GM19463 (cell line): ENCODE measurements around the gene MYPOP.
"Not testable (repeated sequence)": the region's sequence is repeated elsewhere in the genome, so short reads cannot be mapped to it uniquely, and the experiment has no call there.

Source experiments
- ATAC-seq: cut with Tn5 transposase; IDR thresholded peaks from one replicate; pipeline ENCODE4 v1.9.1; 2021; ENCODE audit warnings: mild to moderate bottlenecking, moderate library complexity; ENCODE audit not compliant: unreplicated experiment

MYPOP gene

GRCh38 chr19:45884682-45885555, 17.5 kb downstream of the MYPOP start:
- no peak for ATAC-seq

- ATAC-seq: no peak
Measured at GRCh38 chr19:45883881-45884681, 18.3 kb downstream of the MYPOP start.

GRCh38 chr19:45883586-45883880, 18.9 kb downstream of the MYPOP start:
- no peak for ATAC-seq

GRCh38 chr19:45882652-45883585, 19.5 kb downstream of the MYPOP start:
- no peak for ATAC-seq

GRCh38 chr19:45881909-45882528, 20.4 kb downstream of the MYPOP start:
- no peak for ATAC-seq

GRCh38 chr19:45881082-45881908, 21.1 kb downstream of the MYPOP start:
- no peak for ATAC-seq

- ATAC-seq: no peak
Measured at GRCh38 chr19:45879971-45880370, 22.4 kb downstream of the MYPOP start.

- no peak for ATAC-seq
Measured at GRCh38 chr19:45879055-45879454, 23.4 kb downstream of the MYPOP start.

- no peak for ATAC-seq
Measured at GRCh38 chr19:45878043-45878794, 24.2 kb downstream of the MYPOP start.

- no peak for ATAC-seq
Measured at GRCh38 chr19:45876411-45877197, 25.8 kb downstream of the MYPOP start.

GRCh38 chr19:45876161-45876410, 26.3 kb downstream of the MYPOP start:
- ATAC-seq: no peak

- ATAC-seq: no peak
Measured at GRCh38 chr19:45874620-45874966, 27.8 kb downstream of the MYPOP start.

- ATAC-seq: no peak
Measured at GRCh38 chr19:45873219-45873772, 29.1 kb downstream of the MYPOP start.

GRCh38 chr19:45872095-45872919, 30.1 kb downstream of the MYPOP start:
- no peak for ATAC-seq

- ATAC-seq: no peak
Measured at GRCh38 chr19:45870798-45871197, 31.6 kb downstream of the MYPOP start.

- ATAC-seq: not testable (repeated sequence)
Measured at GRCh38 chr19:45867241-45867640, 35.2 kb downstream of the MYPOP start.

GRCh38 chr19:45866400-45867176, 35.8 kb downstream of the MYPOP start:
- no peak for ATAC-seq
